SK-N-SH treated with all-trans-retinoic acid at 6 μM for 48 hours (cell line): ENCODE results near the gene UTP4.

Source experiments
- BACH2 ChIP-seq: fragments of 250-450 bp; sonication (Bioruptor Pico); IDR thresholded peaks from 2 replicates; pipeline ENCODE4 v1.9.0; 2021; ENCODE audit warnings: mild to moderate bottlenecking, borderline replicate concordance
- CREB5 ChIP-seq: fragments of 250-450 bp; sonication (Bioruptor Pico); IDR thresholded peaks from 2 replicates; pipeline ENCODE4 v1.5.1; 2020; ENCODE audit warnings: low read depth, mild to moderate bottlenecking, moderate library complexity
- GLIS3 ChIP-seq: fragments of 250-450 bp; sonication (Bioruptor Pico); IDR thresholded peaks from 2 replicates; pipeline ENCODE4 v1.5.0; 2020; ENCODE audit warnings: mild to moderate bottlenecking, moderate library complexity
- PPARA ChIP-seq: fragments of 250-450 bp; sonication (Bioruptor Pico); IDR thresholded peaks from 2 replicates; pipeline ENCODE4 v1.5.0; 2020; ENCODE audit warnings: mild to moderate bottlenecking, borderline replicate concordance
- RARB ChIP-seq: fragments of 250-450 bp; sonication (Bioruptor Pico); IDR thresholded peaks from 2 replicates; pipeline ENCODE4 v1.8.0; 2021; ENCODE audit warnings: mild to moderate bottlenecking, moderate library complexity
- TOX ChIP-seq: fragments of 250-450 bp; sonication (Bioruptor Pico); IDR thresholded peaks from 2 replicates; pipeline ENCODE4 v1.8.0; 2021; ENCODE audit warnings: mild to moderate bottlenecking, moderate library complexity, borderline replicate concordance
- ZNF70 ChIP-seq: fragments of 450-650 bp; formaldehyde crosslinking; IDR thresholded peaks from 2 replicates; pipeline ENCODE4 v1.5.0; 2020; ENCODE audit warnings: mild to moderate bottlenecking, moderate library complexity
- TF ChIP-seq, protein P1 (sequence below): fragments of 250-450 bp; sonication (Bioruptor Pico); IDR thresholded peaks from 2 replicates; pipeline ENCODE4 v1.8.0; 2020; ENCODE audit warnings: mild to moderate bottlenecking, moderate library complexity, borderline replicate concordance

DNA sequence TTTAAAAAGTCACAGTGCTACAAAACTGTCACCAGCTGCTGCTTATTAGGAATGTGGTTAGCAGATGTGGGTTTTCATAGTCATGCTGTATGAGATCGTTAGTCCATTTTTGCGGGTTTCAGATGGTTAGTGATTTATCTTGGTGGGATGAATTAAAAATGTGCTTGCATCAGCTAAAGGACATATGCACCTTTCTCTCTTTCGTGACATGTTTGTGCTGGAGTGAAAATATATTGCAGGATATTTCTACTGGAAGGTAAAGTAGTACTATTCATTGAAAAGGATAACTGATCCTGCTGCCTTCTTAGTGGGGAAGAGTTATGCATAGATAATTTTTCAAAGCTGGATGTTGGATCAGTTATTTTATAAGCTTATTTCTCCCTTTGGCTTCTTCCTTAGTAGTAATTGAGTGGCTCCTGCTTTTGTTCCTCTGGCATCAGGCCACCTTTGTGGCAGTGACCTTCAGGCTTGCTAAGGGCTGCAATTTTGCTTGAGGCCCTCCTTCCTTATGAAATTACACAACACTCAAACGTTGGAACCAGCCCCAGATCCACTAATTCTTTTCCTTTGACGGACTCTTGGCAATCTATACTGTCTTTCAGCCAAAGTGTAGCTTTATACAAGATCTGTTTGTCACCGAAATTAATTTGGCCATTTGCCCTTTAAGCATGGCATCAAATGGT lies 47.0 kb downstream of the UTP4 start:
- TF ChIP-seq ZNF70 (CRISPR knock-in tag) (no peak), PPARA (CRISPR knock-in tag) (no peak), CREB5 (no peak), BACH2 (CRISPR knock-in tag) (no peak), TOX (CRISPR knock-in tag) (no peak), GLIS3 (no peak), RARB (CRISPR knock-in tag) (no peak)
- TF ChIP-seq, protein P1, sequence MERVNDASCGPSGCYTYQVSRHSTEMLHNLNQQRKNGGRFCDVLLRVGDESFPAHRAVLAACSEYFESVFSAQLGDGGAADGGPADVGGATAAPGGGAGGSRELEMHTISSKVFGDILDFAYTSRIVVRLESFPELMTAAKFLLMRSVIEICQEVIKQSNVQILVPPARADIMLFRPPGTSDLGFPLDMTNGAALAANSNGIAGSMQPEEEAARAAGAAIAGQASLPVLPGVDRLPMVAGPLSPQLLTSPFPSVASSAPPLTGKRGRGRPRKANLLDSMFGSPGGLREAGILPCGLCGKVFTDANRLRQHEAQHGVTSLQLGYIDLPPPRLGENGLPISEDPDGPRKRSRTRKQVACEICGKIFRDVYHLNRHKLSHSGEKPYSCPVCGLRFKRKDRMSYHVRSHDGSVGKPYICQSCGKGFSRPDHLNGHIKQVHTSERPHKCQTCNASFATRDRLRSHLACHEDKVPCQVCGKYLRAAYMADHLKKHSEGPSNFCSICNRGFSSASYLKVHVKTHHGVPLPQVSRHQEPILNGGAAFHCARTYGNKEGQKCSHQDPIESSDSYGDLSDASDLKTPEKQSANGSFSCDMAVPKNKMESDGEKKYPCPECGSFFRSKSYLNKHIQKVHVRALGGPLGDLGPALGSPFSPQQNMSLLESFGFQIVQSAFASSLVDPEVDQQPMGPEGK = no peak
